Mesendoderm (in vitro differentiated cells): Measurements from ENCODE around the gene ANKMY1.

Experiments
- DNase-seq: peaks from one replicate; pipeline ENCODE4 v3.0.0; 2013
- H2AK5ac ChIP-seq: 2 replicates; pipeline ENCODE4 v1.6.1; 2013; ENCODE audit warnings: low read length, inconsistent platforms
- H2BK120ac ChIP-seq: 2 replicates; pipeline ENCODE4 v1.6.1; 2013; ENCODE audit warnings: low read depth, mild to moderate bottlenecking, low read length, moderate library complexity, mixed read lengths
- H2BK15ac ChIP-seq: replicated peaks from 2 replicates; pipeline ENCODE4 v1.6.1; 2013; ENCODE audit warnings: low read depth, mild to moderate bottlenecking, moderate library complexity
- H2BK5ac ChIP-seq: 2 replicates; pipeline ENCODE4 v1.6.1; 2013; ENCODE audit warnings: low read length, inconsistent platforms
- H3K18ac ChIP-seq: 2 replicates; pipeline ENCODE4 v1.6.1; 2013; ENCODE audit warnings: mild to moderate bottlenecking, low read length, mixed read lengths
- H3K23ac ChIP-seq: one replicate; pipeline ENCODE4 v1.6.1; 2013; ENCODE audit warnings: low read length
- H3K27ac ChIP-seq: 2 replicates; pipeline ENCODE4 v1.5.1; 2013; ENCODE audit warnings: low read depth, mild to moderate bottlenecking, inconsistent platforms, low read length, moderate library complexity
- H3K27me3 ChIP-seq: 2 replicates; pipeline ENCODE4 v1.6.1; 2013; ENCODE audit warnings: low read length, control low read depth, mild to moderate bottlenecking, inconsistent platforms; ENCODE audit not compliant: insufficient read depth, poor library complexity
- H3K36me3 ChIP-seq: 2 replicates; pipeline ENCODE4 v1.6.1; 2013; ENCODE audit warnings: low read length, inconsistent platforms; ENCODE audit not compliant: control insufficient read depth, insufficient read depth
- H3K4ac ChIP-seq: one replicate; pipeline ENCODE4 v1.6.1; 2013; ENCODE audit warnings: low read depth, mild to moderate bottlenecking, low read length, moderate library complexity
- H3K4me1 ChIP-seq: 2 replicates; pipeline ENCODE4 v1.6.1; 2013; ENCODE audit warnings: low read depth, low read length, inconsistent platforms; ENCODE audit not compliant: control insufficient read depth
- H3K4me2 ChIP-seq: 2 replicates; pipeline ENCODE4 v1.6.1; 2013; ENCODE audit warnings: low read length
- H3K4me3 ChIP-seq: 2 replicates; pipeline ENCODE4 v1.5.1; 2013; ENCODE audit warnings: mild to moderate bottlenecking, low read length
- H3K56ac ChIP-seq: one replicate; pipeline ENCODE4 v1.6.1; 2013; ENCODE audit warnings: low read length
- H3K79me1 ChIP-seq: 2 replicates; pipeline ENCODE4 v1.6.1; 2013; ENCODE audit warnings: low read length, inconsistent platforms
- H3K79me2 ChIP-seq: 2 replicates; pipeline ENCODE4 v1.6.1; 2013; ENCODE audit warnings: mild to moderate bottlenecking, low read length; ENCODE audit not compliant: control insufficient read depth, insufficient read depth
- H3K9ac ChIP-seq: 2 replicates; pipeline ENCODE4 v1.6.1; 2013; ENCODE audit warnings: low read length, inconsistent platforms
- H4K5ac ChIP-seq: one replicate; pipeline ENCODE4 v1.6.1; 2013; ENCODE audit warnings: low read length
- H4K8ac ChIP-seq: one replicate; pipeline ENCODE4 v1.6.1; 2013; ENCODE audit warnings: low read depth, mild to moderate bottlenecking, control low read depth, low read length, moderate library complexity
- WGBS: extraction: QIAGEN DNeasy Blood & Tissue Kit; methylation state at CpG from one replicate; pipeline ENCODE4 v1.1.7; 2013; ENCODE audit warnings: low lambda C conversion rate, missing lambda C conversion rate; ENCODE audit not compliant: insufficient coverage; ENCODE audit errors: extremely low coverage; 5-methylcytosine and 5-hydroxymethylcytosine counted together

ANKMY1 gene

DNA sequence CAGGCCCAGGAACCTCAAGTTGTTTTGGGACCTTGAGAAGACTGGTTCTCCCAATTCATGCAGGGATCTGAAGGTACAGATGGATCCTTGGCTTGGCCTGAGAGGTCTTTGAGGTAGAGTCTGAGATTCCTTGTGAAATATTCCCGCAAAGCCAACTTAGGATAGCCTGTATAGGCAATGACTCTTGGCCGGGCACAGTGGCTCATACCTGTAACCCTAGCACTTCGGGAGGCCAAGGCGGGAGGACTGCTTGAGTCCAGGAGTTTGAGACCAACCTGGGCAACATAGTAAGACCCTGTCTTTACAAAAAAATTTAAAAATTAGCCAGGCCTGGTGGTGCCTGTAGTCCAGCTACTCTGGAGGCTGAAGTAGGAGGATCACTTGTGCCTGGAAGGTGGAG, 40.4 kb downstream of the ANKMY1 start:
- Histone ChIP-seq H4K8ac (no peak overlapping the region), H2BK5ac (no peak overlapping the region), H3K36me3 (no peaks in the 10 kb centered on the region), H3K56ac (no peak overlapping the region), H3K27ac (no peak overlapping the region), H2AK5ac (no peak overlapping the region), H3K9ac (no peak overlapping the region), H3K4me3 (no peak overlapping the region), H2BK120ac (no peak overlapping the region), H2BK15ac (no peak overlapping the region), H3K4ac (no peak overlapping the region), H3K79me1 (no peaks in the 10 kb centered on the region), H3K79me2 (no peaks in the 10 kb centered on the region), H3K4me1 (no peaks in the 10 kb centered on the region), H3K27me3 (peaks cover 5% of the 10 kb centered on the region), H3K18ac (no peak overlapping the region), H4K5ac (no peak overlapping the region), H3K23ac (no peak overlapping the region), H3K4me2 (no peak overlapping the region)
- no peak for DNase-seq
- WGBS, result no CpG with 5 or more reads among the region's 4 CpGs

GRCh38 chr2:240514631-240515030, 43.2 kb downstream of the ANKMY1 start:
- Histone ChIP-seq H3K27ac (no peak overlapping the region), H3K79me2 (no peaks in the 10 kb centered on the region), H3K4me1 (no peaks in the 10 kb centered on the region), H3K4ac (no peak overlapping the region), H2BK5ac (no peak overlapping the region), H2BK15ac (no peak overlapping the region), H4K8ac (no peak overlapping the region), H4K5ac (no peak overlapping the region), H3K27me3 (peaks cover 2% of the 10 kb centered on the region), H2AK5ac (no peak overlapping the region), H3K18ac (no peak overlapping the region), H3K23ac (no peak overlapping the region), H3K79me1 (no peaks in the 10 kb centered on the region), H2BK120ac (no peak overlapping the region), H3K4me2 (no peak overlapping the region), H3K56ac (no peak overlapping the region), H3K4me3 (no peak overlapping the region), H3K9ac (no peak overlapping the region), H3K36me3 (no peaks in the 10 kb centered on the region)
- no CpG with 5 or more reads among the region's 2 CpGs for WGBS
- no peak for DNase-seq

DNA sequence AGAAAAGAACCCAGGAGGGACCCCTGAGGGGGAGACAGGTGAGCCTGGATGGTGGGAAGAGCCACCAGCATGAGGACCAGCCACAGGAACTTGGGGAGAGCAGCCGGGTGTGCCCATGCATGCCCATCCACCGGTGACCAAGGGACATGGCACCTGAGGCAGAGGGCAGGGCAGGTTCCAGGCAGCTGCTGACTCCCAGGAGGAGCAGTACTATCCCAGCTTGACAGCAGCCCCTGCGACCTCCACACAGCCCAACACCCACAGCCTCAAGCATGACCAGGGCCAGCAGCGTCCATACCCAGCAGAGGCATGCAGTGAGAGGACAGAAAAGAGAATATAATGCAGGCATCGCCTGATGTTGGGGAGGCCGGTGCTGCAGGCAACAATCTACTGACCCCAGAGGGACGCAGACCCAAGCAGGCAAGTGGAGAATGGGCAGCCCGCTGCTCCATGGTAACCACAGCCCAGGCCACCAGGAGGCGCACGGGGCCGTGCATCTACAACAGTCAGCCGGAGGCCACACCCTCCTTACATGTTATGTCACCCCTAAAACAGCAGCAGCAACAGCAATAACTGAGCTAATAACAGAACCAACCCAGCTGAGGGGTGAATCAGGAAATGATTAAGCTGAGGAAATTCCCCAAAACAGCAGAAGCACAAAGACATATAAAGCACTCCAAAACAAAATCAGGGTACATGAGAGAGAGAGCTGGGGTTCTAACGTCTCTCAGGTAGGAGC, 44.1 kb downstream of the ANKMY1 start:
- H3K4me2 ChIP-seq, result no peak overlapping the region
- H3K56ac ChIP-seq, result no peak overlapping the region
- H2BK15ac ChIP-seq, result no peak overlapping the region
- H3K79me1 ChIP-seq, result no peaks in the 10 kb centered on the region
- no peak overlapping the region for H3K9ac ChIP-seq
- H3K18ac ChIP-seq, result no peak overlapping the region
- no peaks in the 10 kb centered on the region for H3K79me2 ChIP-seq
- no peak overlapping the region for H3K4me3 ChIP-seq
- no CpG with 5 or more reads among the region's 13 CpGs for WGBS
- no peak overlapping the region for H4K8ac ChIP-seq
- no peak overlapping the region for H4K5ac ChIP-seq
- H3K27ac ChIP-seq, result no peak overlapping the region
- H3K36me3 ChIP-seq, result no peaks in the 10 kb centered on the region
- peak; percentile 70 for DNase-seq
- H2BK5ac ChIP-seq, result no peak overlapping the region
- no peak overlapping the region for H2BK120ac ChIP-seq
- H3K23ac ChIP-seq, result no peak overlapping the region
- H3K4me1 ChIP-seq, result no peaks in the 10 kb centered on the region
- H3K4ac ChIP-seq, result no peak overlapping the region
- H3K27me3 ChIP-seq, result no peaks in the 10 kb centered on the region
- no peak overlapping the region for H2AK5ac ChIP-seq

GRCh38 chr2:240512666-240513535, 44.9 kb downstream of the ANKMY1 start:
- Histone ChIP-seq H3K18ac (no peak overlapping the region), H3K79me2 (no peaks in the 10 kb centered on the region), H3K4ac (no peak overlapping the region), H3K9ac (no peak overlapping the region), H3K4me3 (no peak overlapping the region), H2BK5ac (no peak overlapping the region), H3K4me1 (no peaks in the 10 kb centered on the region), H3K4me2 (no peak overlapping the region), H3K27me3 (no peaks in the 10 kb centered on the region), H3K23ac (no peak overlapping the region), H3K36me3 (no peaks in the 10 kb centered on the region), H4K8ac (no peak overlapping the region), H3K27ac (no peak overlapping the region), H3K79me1 (no peaks in the 10 kb centered on the region), H2BK15ac (no peak overlapping the region), H2BK120ac (no peak overlapping the region), H2AK5ac (no peak overlapping the region), H4K5ac (no peak overlapping the region), H3K56ac (no peak overlapping the region)
- no peak for DNase-seq
- WGBS, result no CpG with 5 or more reads among the region's 21 CpGs

- no peaks in the 10 kb centered on the region for H3K79me1 ChIP-seq
- H3K4me2 ChIP-seq, result no peak overlapping the region
- no peak overlapping the region for H2BK5ac ChIP-seq
- H3K56ac ChIP-seq, result no peak overlapping the region
- H3K9ac ChIP-seq, result no peak overlapping the region
- H3K4me1 ChIP-seq, result no peaks in the 10 kb centered on the region
- H3K27me3 ChIP-seq, result no peaks in the 10 kb centered on the region
- H2BK120ac ChIP-seq, result no peak overlapping the region
- H3K79me2 ChIP-seq, result no peaks in the 10 kb centered on the region
- H2AK5ac ChIP-seq, result no peak overlapping the region
- no peak overlapping the region for H4K5ac ChIP-seq
- H3K18ac ChIP-seq, result no peak overlapping the region
- H3K36me3 ChIP-seq, result no peaks in the 10 kb centered on the region
- H3K23ac ChIP-seq, result no peak overlapping the region
- H3K4ac ChIP-seq, result no peak overlapping the region
- H3K4me3 ChIP-seq, result no peak overlapping the region
- no CpG with 5 or more reads among the region's 11 CpGs for WGBS
- no peak for DNase-seq
- H2BK15ac ChIP-seq, result no peak overlapping the region
- H4K8ac ChIP-seq, result no peak overlapping the region
- no peak overlapping the region for H3K27ac ChIP-seq
These were observed 45.7 kb downstream of the ANKMY1 start for GRCh38 chr2:240512109-240512485.
